ENCODE results near the gene ZNRD2.

ZNRD2 gene

DNA sequence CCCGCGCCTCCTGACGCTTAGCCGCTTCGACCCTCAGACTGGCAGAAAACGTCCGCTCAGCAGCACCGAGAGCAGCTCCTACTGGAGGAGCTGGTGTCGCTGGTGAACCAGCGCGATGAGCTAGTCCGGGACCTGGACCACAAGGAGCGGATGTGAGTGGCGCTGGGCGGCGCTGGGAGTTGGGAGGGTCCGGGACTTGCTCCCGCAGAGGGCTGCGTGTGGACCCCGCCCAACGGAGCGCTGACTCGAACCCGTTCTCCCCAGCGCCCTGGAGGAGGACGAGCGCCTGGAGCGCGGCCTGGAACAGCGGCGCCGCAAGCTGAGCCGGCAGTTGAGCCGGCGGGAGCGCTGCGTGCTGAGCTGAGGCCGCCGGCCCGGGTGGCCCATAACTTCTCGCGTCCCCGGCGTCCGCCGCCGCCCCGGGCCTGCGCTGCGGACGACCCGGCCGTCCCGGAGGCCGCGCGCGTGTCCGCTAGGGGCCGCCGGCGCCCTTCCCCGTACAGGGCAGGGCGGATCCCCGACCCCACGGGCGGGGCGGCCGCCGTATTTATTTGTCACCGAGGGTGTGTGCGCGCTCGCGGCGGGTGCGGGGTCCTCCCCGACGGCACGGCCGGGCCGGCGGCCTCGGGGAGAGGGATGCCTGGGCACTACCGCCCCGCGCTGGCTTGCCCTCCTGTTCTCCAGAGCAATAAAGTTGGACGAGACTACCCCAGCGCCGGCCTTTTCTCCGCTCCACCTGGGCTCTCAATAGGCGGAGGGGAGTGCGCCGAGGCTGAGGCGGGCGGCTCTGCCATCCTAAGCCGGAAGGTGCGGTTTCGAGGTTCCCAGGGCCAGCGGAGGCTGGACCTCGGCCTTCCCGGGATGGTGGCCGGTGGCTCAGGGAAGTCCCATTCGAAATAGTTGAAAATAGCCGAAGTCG is 21.9 kb downstream of the ZNRD2 start (continued):
- TF ChIP-seq SP2 (tag by site-specific recombination; IDR thresholded peaks at IDR 0.05), result peak; percentile 43
- no peak for TF ChIP-seq ZBTB8A (tag by site-specific recombination; IDR thresholded peaks at IDR 0.05)
- TF ChIP-seq, protein P1, sequence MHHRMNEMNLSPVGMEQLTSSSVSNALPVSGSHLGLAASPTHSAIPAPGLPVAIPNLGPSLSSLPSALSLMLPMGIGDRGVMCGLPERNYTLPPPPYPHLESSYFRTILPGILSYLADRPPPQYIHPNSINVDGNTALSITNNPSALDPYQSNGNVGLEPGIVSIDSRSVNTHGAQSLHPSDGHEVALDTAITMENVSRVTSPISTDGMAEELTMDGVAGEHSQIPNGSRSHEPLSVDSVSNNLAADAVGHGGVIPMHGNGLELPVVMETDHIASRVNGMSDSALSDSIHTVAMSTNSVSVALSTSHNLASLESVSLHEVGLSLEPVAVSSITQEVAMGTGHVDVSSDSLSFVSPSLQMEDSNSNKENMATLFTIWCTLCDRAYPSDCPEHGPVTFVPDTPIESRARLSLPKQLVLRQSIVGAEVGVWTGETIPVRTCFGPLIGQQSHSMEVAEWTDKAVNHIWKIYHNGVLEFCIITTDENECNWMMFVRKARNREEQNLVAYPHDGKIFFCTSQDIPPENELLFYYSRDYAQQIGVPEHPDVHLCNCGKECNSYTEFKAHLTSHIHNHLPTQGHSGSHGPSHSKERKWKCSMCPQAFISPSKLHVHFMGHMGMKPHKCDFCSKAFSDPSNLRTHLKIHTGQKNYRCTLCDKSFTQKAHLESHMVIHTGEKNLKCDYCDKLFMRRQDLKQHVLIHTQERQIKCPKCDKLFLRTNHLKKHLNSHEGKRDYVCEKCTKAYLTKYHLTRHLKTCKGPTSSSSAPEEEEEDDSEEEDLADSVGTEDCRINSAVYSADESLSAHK (tag by site-specific recombination; IDR thresholded peaks at IDR 0.05), result peak; percentile 60
- TF ChIP-seq ZNF621 (tag by site-specific recombination; IDR thresholded peaks at IDR 0.05), result no peak
- TF ChIP-seq, protein P2, sequence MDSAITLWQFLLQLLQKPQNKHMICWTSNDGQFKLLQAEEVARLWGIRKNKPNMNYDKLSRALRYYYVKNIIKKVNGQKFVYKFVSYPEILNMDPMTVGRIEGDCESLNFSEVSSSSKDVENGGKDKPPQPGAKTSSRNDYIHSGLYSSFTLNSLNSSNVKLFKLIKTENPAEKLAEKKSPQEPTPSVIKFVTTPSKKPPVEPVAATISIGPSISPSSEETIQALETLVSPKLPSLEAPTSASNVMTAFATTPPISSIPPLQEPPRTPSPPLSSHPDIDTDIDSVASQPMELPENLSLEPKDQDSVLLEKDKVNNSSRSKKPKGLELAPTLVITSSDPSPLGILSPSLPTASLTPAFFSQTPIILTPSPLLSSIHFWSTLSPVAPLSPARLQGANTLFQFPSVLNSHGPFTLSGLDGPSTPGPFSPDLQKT (IDR thresholded peaks at IDR 0.05; ENCODE audit: borderline replicate concordance, low read depth, low read length), result no peak
- no peak for TF ChIP-seq ZSCAN23 (tag by site-specific recombination; IDR thresholded peaks at IDR 0.05)
- no peak for TF ChIP-seq REPIN1 (tag by site-specific recombination; IDR thresholded peaks at IDR 0.05; ENCODE audit: low read depth)
- no peak for TF ChIP-seq ZNF311 (tag by site-specific recombination; IDR thresholded peaks at IDR 0.05; ENCODE audit: borderline replicate concordance)
- no peak for TF ChIP-seq ZNF184 (tag by site-specific recombination; IDR thresholded peaks at IDR 0.05)
- TF ChIP-seq ZEB2 (tag by site-specific recombination; IDR thresholded peaks at IDR 0.05), result no peak
- no peak for TF ChIP-seq PRDM1 (tag by site-specific recombination; IDR thresholded peaks at IDR 0.05)
- no peak for TF ChIP-seq ZNF302 (tag by site-specific recombination; IDR thresholded peaks at IDR 0.05; ENCODE audit: low read depth)
- TF ChIP-seq, protein P3, sequence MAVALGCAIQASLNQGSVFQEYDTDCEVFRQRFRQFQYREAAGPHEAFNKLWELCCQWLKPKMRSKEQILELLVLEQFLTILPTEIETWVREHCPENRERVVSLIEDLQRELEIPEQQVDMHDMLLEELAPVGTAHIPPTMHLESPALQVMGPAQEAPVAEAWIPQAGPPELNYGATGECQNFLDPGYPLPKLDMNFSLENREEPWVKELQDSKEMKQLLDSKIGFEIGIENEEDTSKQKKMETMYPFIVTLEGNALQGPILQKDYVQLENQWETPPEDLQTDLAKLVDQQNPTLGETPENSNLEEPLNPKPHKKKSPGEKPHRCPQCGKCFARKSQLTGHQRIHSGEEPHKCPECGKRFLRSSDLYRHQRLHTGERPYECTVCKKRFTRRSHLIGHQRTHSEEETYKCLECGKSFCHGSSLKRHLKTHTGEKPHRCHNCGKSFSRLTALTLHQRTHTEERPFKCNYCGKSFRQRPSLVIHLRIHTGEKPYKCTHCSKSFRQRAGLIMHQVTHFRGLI (tag by site-specific recombination; IDR thresholded peaks at IDR 0.05), result no peak

DNA sequence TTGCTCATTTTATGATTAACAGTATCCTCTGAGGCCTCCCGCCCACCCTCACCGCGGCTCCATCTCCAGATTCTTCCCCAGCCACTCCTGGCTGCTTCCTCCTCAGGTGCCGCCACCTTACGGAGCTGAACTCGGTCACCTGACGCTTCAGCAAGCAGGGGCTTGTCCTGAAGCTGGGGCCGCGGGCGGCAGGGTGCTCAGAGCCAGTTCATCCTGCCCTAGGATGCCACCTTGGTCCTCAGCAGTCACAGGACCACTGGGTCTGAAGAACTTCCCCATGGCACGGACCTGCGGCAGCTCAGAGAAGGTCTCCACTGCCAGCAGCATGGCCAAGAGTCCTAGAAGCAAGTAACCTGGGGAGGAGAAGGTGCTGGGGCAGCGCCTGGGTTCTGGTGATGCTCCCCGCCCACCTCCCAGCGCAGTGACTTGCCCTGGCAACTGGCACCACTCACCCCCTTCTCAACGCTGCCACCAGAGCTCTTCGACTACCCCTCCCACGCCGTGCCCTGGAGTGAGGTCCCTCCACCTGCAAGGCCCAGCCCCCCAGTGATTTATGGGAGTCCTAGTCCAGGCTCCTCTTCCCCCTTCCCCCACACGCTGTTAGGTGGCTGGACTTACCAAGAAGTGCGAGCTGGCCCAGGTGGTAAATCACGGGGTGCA is 22.7 kb downstream of the ZNRD2 start:
- Histone ChIP-seq H3K36me3 (ENCODE audit: control insufficient read depth in 2 of 2, insufficient read depth in 1 of 2, low read length in 2 of 2) (peaks cover 0 to 7% of the 10 kb centered on the region in 2 experiments; a peak in 1 of 3 replicates), H3K27ac (ENCODE audit: extremely low read depth, low read depth, low read length) (no peak overlapping the region), H3K4me1 (ENCODE audit: control insufficient read depth, insufficient read depth, low read length) (no peaks in the 10 kb centered on the region), H3K4me3 (ENCODE audit: low read depth, low read length) (no peak overlapping the region), H3K9me3 (ENCODE audit: control insufficient read depth, insufficient read depth, low read depth, low read length) (no peaks in the 10 kb centered on the region)
- TF ChIP-seq SCRT2 (tag by site-specific recombination; IDR thresholded peaks at IDR 0.05) (peak; percentile 72), ZNF302 (tag by site-specific recombination; IDR thresholded peaks at IDR 0.05; ENCODE audit: low read depth) (no peak), ZNF174 (tag by site-specific recombination; IDR thresholded peaks at IDR 0.05) (no peak), ZNF324 (tag by site-specific recombination; IDR thresholded peaks at IDR 0.05) (no peak), SCRT1 (tag by site-specific recombination; IDR thresholded peaks at IDR 0.05; ENCODE audit: borderline replicate concordance) (0 out of 2 replicates have a peak, but pooled peaks have one; percentile 65), PRDM1 (tag by site-specific recombination; IDR thresholded peaks at IDR 0.05) (no peak), ZNF658 (tag by site-specific recombination; IDR thresholded peaks at IDR 0.05) (no peak)
- TF ChIP-seq, protein P4, sequence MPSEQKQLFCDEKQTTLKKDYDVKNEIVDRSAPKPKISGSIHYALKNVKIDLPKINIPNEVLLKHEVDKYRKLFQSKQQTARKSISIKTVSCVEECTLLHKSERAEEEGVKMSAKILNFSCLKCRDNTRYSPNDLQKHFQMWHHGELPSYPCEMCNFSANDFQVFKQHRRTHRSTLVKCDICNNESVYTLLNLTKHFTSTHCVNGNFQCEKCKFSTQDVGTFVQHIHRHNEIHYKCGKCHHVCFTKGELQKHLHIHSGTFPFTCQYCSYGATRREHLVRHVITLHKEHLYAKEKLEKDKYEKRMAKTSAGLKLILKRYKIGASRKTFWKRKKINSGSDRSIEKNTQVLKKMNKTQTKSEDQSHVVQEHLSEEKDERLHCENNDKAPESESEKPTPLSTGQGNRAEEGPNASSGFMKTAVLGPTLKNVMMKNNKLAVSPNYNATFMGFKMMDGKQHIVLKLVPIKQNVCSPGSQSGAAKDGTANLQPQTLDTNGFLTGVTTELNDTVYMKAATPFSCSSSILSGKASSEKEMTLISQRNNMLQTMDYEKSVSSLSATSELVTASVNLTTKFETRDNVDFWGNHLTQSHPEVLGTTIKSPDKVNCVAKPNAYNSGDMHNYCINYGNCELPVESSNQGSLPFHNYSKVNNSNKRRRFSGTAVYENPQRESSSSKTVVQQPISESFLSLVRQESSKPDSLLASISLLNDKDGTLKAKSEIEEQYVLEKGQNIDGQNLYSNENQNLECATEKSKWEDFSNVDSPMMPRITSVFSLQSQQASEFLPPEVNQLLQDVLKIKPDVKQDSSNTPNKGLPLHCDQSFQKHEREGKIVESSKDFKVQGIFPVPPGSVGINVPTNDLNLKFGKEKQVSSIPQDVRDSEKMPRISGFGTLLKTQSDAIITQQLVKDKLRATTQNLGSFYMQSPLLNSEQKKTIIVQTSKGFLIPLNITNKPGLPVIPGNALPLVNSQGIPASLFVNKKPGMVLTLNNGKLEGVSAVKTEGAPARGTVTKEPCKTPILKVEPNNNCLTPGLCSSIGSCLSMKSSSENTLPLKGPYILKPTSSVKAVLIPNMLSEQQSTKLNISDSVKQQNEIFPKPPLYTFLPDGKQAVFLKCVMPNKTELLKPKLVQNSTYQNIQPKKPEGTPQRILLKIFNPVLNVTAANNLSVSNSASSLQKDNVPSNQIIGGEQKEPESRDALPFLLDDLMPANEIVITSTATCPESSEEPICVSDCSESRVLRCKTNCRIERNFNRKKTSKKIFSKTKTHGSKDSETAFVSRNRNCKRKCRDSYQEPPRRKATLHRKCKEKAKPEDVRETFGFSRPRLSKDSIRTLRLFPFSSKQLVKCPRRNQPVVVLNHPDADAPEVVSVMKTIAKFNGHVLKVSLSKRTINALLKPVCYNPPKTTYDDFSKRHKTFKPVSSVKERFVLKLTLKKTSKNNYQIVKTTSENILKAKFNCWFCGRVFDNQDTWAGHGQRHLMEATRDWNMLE (tag by site-specific recombination; conservative IDR thresholded peaks at IDR 0.05; ENCODE audit: low read depth), result no peak
- TF ChIP-seq, protein P5, sequence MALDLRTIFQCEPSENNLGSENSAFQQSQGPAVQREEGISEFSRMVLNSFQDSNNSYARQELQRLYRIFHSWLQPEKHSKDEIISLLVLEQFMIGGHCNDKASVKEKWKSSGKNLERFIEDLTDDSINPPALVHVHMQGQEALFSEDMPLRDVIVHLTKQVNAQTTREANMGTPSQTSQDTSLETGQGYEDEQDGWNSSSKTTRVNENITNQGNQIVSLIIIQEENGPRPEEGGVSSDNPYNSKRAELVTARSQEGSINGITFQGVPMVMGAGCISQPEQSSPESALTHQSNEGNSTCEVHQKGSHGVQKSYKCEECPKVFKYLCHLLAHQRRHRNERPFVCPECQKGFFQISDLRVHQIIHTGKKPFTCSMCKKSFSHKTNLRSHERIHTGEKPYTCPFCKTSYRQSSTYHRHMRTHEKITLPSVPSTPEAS (tag by site-specific recombination; IDR thresholded peaks at IDR 0.05), result no peak
- TF ChIP-seq, protein P6, sequence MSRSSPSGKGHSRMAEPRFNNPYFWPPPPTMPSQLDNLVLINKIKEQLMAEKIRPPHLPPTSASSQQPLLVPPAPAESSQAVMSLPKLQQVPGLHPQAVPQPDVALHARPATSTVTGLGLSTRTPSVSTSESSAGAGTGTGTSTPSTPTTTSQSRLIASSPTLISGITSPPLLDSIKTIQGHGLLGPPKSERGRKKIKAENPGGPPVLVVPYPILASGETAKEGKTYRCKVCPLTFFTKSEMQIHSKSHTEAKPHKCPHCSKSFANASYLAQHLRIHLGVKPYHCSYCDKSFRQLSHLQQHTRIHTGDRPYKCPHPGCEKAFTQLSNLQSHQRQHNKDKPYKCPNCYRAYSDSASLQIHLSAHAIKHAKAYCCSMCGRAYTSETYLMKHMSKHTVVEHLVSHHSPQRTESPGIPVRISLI (tag by site-specific recombination; IDR thresholded peaks at IDR 0.05), result no peak
- ChIA-PET POLR2A (interaction anchor here (1.1 to 2.0 kb wide), 4 partner anchors 10 to 22 kb away, joined by 3 to 8 read pairs (median 6); partner anchors contain the start of genes FAM89B and PCNX3), CTCF (interaction anchor here (0.6 to 4.1 kb wide), 19 partner anchors 11 to 519 kb away, joined by 3 to 46 read pairs (median 6); partner anchors contain the start of genes EHBP1L1, FAM89B, MAP3K11 and PCNX3)
